H9 (cell line): ENCODE results near the gene C3orf70. TPM values are rescaled to one million over a fixed set of nuclear protein-coding genes. Genes with fewer than 3 reads are reported as not detected.
"Not testable (repeated sequence)": the region's sequence is repeated elsewhere in the genome, so short reads cannot be mapped to it uniquely, and the experiment has no call there.

Source experiments
- DNase-seq: peaks from one replicate; pipeline ENCODE4 v3.0.0-alpha.2; 2017
- H2AFZ ChIP-seq: one replicate; pipeline ENCODE4 v1.6.1; 2013; ENCODE audit warnings: mild to moderate bottlenecking, low read length, control low read depth, moderate library complexity
- H2AK5ac ChIP-seq: 2 replicates; pipeline ENCODE4 v1.6.1; 2013; ENCODE audit warnings: low read length, control low read depth, mixed read lengths; ENCODE audit not compliant: insufficient read length
- H2BK120ac ChIP-seq: one replicate; pipeline ENCODE4 v1.6.1; 2013; ENCODE audit warnings: low read depth, mild to moderate bottlenecking, low read length, control low read depth, inconsistent platforms; ENCODE audit not compliant: poor library complexity, severe bottlenecking
- H2BK12ac ChIP-seq: 2 replicates; pipeline ENCODE4 v1.6.1; 2013; ENCODE audit warnings: low read length, control low read depth, mixed read lengths, low read depth; ENCODE audit not compliant: insufficient read length
- H2BK15ac ChIP-seq: 2 replicates; pipeline ENCODE4 v1.6.1; 2013; ENCODE audit warnings: low read depth, low read length, control low read depth
- H2BK20ac ChIP-seq: one replicate; pipeline ENCODE4 v1.6.1; 2013; ENCODE audit warnings: low read depth, mild to moderate bottlenecking, low read length, control low read depth, inconsistent platforms; ENCODE audit not compliant: poor library complexity, severe bottlenecking
- H2BK5ac ChIP-seq: 2 replicates; pipeline ENCODE4 v1.6.1; 2013; ENCODE audit warnings: low read length, control low read depth, mixed read lengths; ENCODE audit not compliant: insufficient read length
- H3K14ac ChIP-seq: 2 replicates; pipeline ENCODE4 v1.6.1; 2013; ENCODE audit warnings: low read length, control low read depth; ENCODE audit not compliant: insufficient read depth
- H3K18ac ChIP-seq: 2 replicates; pipeline ENCODE4 v1.6.1; 2013; ENCODE audit warnings: low read depth, mild to moderate bottlenecking, mixed read lengths, low read length, control low read depth; ENCODE audit not compliant: insufficient read length
- H3K23ac ChIP-seq: 2 replicates; pipeline ENCODE4 v1.6.1; 2013; ENCODE audit warnings: low read length, control low read depth, mixed read lengths, low read depth; ENCODE audit not compliant: insufficient read length
- H3K23me2 ChIP-seq: 2 replicates; pipeline ENCODE4 v1.6.1; 2013; ENCODE audit warnings: low read depth, mild to moderate bottlenecking, mixed read lengths, low read length, control low read depth; ENCODE audit not compliant: insufficient read length, poor library complexity, severe bottlenecking
- H3K27ac ChIP-seq: 2 replicates; pipeline ENCODE4 v1.5.1; 2013; ENCODE audit warnings: low read length, control low read depth, mixed read lengths, low read depth; ENCODE audit not compliant: insufficient read length
- H3K27me3 ChIP-seq: 2 replicates; pipeline ENCODE4 v1.6.1; 2013; ENCODE audit warnings: low read length, control low read depth, inconsistent platforms; ENCODE audit not compliant: insufficient read depth
- H3K4ac ChIP-seq: 2 replicates; pipeline ENCODE4 v1.6.1; 2013; ENCODE audit warnings: low read depth, mild to moderate bottlenecking, control low read depth, inconsistent platforms, low read length, moderate library complexity
- H3K4me1 ChIP-seq: 2 replicates; pipeline ENCODE4 v1.6.1; 2013; ENCODE audit warnings: low read length, control low read depth, inconsistent platforms; ENCODE audit not compliant: insufficient read depth
- H3K4me2 ChIP-seq: 2 replicates; pipeline ENCODE4 v1.6.1; 2013; ENCODE audit warnings: low read length, control low read depth, mixed read lengths; ENCODE audit not compliant: insufficient read length, insufficient read depth
- H3K56ac ChIP-seq: 2 replicates; pipeline ENCODE4 v1.6.1; 2013; ENCODE audit warnings: low read depth, mild to moderate bottlenecking, mixed read lengths, low read length, control low read depth; ENCODE audit not compliant: insufficient read length
- H3K79me1 ChIP-seq: 2 replicates; pipeline ENCODE4 v1.6.1; 2013; ENCODE audit warnings: low read depth, mild to moderate bottlenecking, moderate library complexity, low read length, control low read depth, inconsistent platforms; ENCODE audit not compliant: insufficient read depth, poor library complexity, severe bottlenecking
- H3K79me2 ChIP-seq: 2 replicates; pipeline ENCODE4 v1.6.1; 2013; ENCODE audit warnings: low read length, control low read depth, inconsistent platforms; ENCODE audit not compliant: insufficient read depth
- H3K9ac ChIP-seq: 2 replicates; pipeline ENCODE4 v1.6.1; 2013; ENCODE audit warnings: low read length, control low read depth, mixed read lengths; ENCODE audit not compliant: insufficient read length; ENCODE audit errors: extremely low read depth
- H3K9me3 ChIP-seq: one replicate; pipeline ENCODE4 v1.6.1; 2013; ENCODE audit warnings: low read depth, low read length, inconsistent platforms; ENCODE audit not compliant: control insufficient read depth
- H3T11ph ChIP-seq: one replicate; pipeline ENCODE4 v1.6.1; 2013; ENCODE audit warnings: mild to moderate bottlenecking, low read length, control low read depth, inconsistent platforms
- H4K20me1 ChIP-seq: one replicate; pipeline ENCODE4 v1.6.1; 2013; ENCODE audit not compliant: control insufficient read depth, insufficient read length, insufficient read depth
- H4K5ac ChIP-seq: 2 replicates; pipeline ENCODE4 v1.6.1; 2013; ENCODE audit warnings: low read depth, mild to moderate bottlenecking, mixed read lengths, low read length, control low read depth; ENCODE audit not compliant: insufficient read length
- H4K8ac ChIP-seq: replicated peaks from 2 replicates; pipeline ENCODE4 v1.6.1; 2013; ENCODE audit warnings: low read length, control low read depth, mixed read lengths, low read depth; ENCODE audit not compliant: insufficient read length
- H4K91ac ChIP-seq: 2 replicates; pipeline ENCODE4 v1.6.1; 2013; ENCODE audit warnings: low read depth, mild to moderate bottlenecking, moderate library complexity, mixed read lengths, low read length, control low read depth; ENCODE audit not compliant: insufficient read length
- H3K27ac Mint-ChIP-seq, 3 experiments: 2 replicates in 2 of 3; 3 replicates in 1 of 3; pipeline ENCODE4 v1.8.0; 2020 to 2021; ENCODE audit warnings: mixed read lengths in 3 of 3, mild to moderate bottlenecking in 1 of 3, moderate library complexity in 1 of 3
- H3K27me3 Mint-ChIP-seq: 2 replicates; pipeline ENCODE4 v1.8.0; 2021; ENCODE audit warnings: low read depth, mild to moderate bottlenecking, moderate library complexity, mixed read lengths
- H3K36me3 Mint-ChIP-seq, 3 experiments: 2 replicates in 2 of 3; 3 replicates in 1 of 3; pipeline ENCODE4 v1.8.0; 2020 to 2021; ENCODE audit warnings: low read depth in 3 of 3, mixed read lengths in 3 of 3; ENCODE audit not compliant: insufficient read depth in 1 of 3
- H3K4me1 Mint-ChIP-seq, 2 experiments: 2 replicates each; pipeline ENCODE4 v1.8.0; 2020; ENCODE audit warnings: mixed read lengths in 2 of 2
- H3K4me3 Mint-ChIP-seq, 2 experiments: 2 replicates in 1 of 2; 3 replicates in 1 of 2; pipeline ENCODE4 v1.8.0; 2020 to 2021; ENCODE audit warnings: mild to moderate bottlenecking in 2 of 2, mixed read lengths in 2 of 2, moderate library complexity in 1 of 2
- H3K9me3 Mint-ChIP-seq, 2 experiments: 2 replicates in 1 of 2; 3 replicates in 1 of 2; pipeline ENCODE4 v1.8.0; 2020; ENCODE audit warnings: mild to moderate bottlenecking in 2 of 2, mixed read lengths in 2 of 2, moderate library complexity in 1 of 2
- CTCF ChIP-seq: fragments of 200-600 bp; sonication (generic); conservative IDR thresholded peaks from 3 replicates; pipeline ENCODE4 v1.8.0; 2021; ENCODE audit warnings: antibody characterized with exemption, mild to moderate bottlenecking
- WGBS: extraction: QIAGEN DNeasy Blood & Tissue Kit; methylation state at CpG from one replicate; pipeline ENCODE4 v1.1.7; 2013; ENCODE audit warnings: missing lambda C conversion rate, low lambda C conversion rate, mixed read lengths; ENCODE audit not compliant: insufficient read length; ENCODE audit errors: extremely low coverage; 5-methylcytosine and 5-hydroxymethylcytosine counted together
- total RNA-seq: library from RNA; stranded (reverse); gene quantifications from 2 replicates; pipeline ENCODE4 v1.2.1, GENCODE V29; 2021

The C3orf70 gene
- total RNA-seq, 1 experiment from 2014 or later = 0.52 TPM

GRCh38 chr3:185112186-185112585, 40.7 kb downstream of the C3orf70 start:
- Mint-ChIP-seq H3K27me3 (no peaks in the 10 kb centered on the region; the same call in 1 of the 2 replicates), H3K27ac (no peak overlapping the region), H3K4me3 (no peak overlapping the region), H3K4me1 (no peaks in the 10 kb centered on the region), H3K9me3 (peaks cover 27 to 30% of the 10 kb centered on the region in 2 experiments), H3K36me3 (peaks cover 6 to 28% (median 8%) of the 10 kb centered on the region in 3 experiments; a peak in 6 of 7 replicates)
- H3K27ac ChIP-seq = no peak overlapping the region
- no peak overlapping the region for H2BK12ac ChIP-seq
- H2BK120ac ChIP-seq = no peak overlapping the region
- H3K4ac ChIP-seq = no peak overlapping the region
- H2AK5ac ChIP-seq = no peak overlapping the region
- no peaks in the 10 kb centered on the region for H3K23me2 ChIP-seq
- H3T11ph ChIP-seq = no peak overlapping the region
- no peak overlapping the region for H3K18ac ChIP-seq
- H2BK20ac ChIP-seq = no peak overlapping the region
- no peak overlapping the region for H4K8ac ChIP-seq
- no peak for TF ChIP-seq CTCF
- H3K23ac ChIP-seq = no peak overlapping the region
- no peak overlapping the region for H3K14ac ChIP-seq
- no peaks in the 10 kb centered on the region for H3K9me3 ChIP-seq
- no peak for DNase-seq
- no peak overlapping the region for H3K9ac ChIP-seq
- no peaks in the 10 kb centered on the region for H3K79me1 ChIP-seq
- H3K4me2 ChIP-seq = no peak overlapping the region
- H4K91ac ChIP-seq = no peak overlapping the region
- no peaks in the 10 kb centered on the region for H3K4me1 ChIP-seq
- no peak overlapping the region for H3K56ac ChIP-seq
- H4K5ac ChIP-seq = no peak overlapping the region
- H3K79me2 ChIP-seq = no peaks in the 10 kb centered on the region
- no peak overlapping the region for H2AFZ ChIP-seq
- H3K27me3 ChIP-seq = no peaks in the 10 kb centered on the region
- H2BK15ac ChIP-seq = no peak overlapping the region
- 100% methylated on average over 1 of the region's 5 CpGs for WGBS
- H2BK5ac ChIP-seq = no peak overlapping the region
- H4K20me1 ChIP-seq = no peaks in the 10 kb centered on the region

GRCh38 chr3:185109012-185109411, 43.8 kb downstream of the C3orf70 start:
- not testable (repeated sequence) for H3T11ph ChIP-seq, H3K9ac ChIP-seq, H4K91ac ChIP-seq, H3K23me2 ChIP-seq, H2BK5ac ChIP-seq, H3K27ac ChIP-seq, H3K56ac ChIP-seq, H3K18ac ChIP-seq, H3K4me1 ChIP-seq, H3K9me3 ChIP-seq, H3K4me1 Mint-ChIP-seq, H2BK12ac ChIP-seq, H3K27me3 Mint-ChIP-seq, H4K5ac ChIP-seq, H2BK20ac ChIP-seq, H3K27ac Mint-ChIP-seq, H4K20me1 ChIP-seq, H3K4me2 ChIP-seq, H3K23ac ChIP-seq, H2AK5ac ChIP-seq, H3K79me2 ChIP-seq, DNase-seq, H3K27me3 ChIP-seq, H3K4me3 Mint-ChIP-seq, H2BK120ac ChIP-seq, H3K79me1 ChIP-seq, H3K4ac ChIP-seq, H3K14ac ChIP-seq, H4K8ac ChIP-seq, H2BK15ac ChIP-seq, H2AFZ ChIP-seq
- peaks cover 47 to 51% of the 10 kb centered on the region in 2 experiments for H3K9me3 Mint-ChIP-seq
- peaks cover 19 to 48% (median 22%) of the 10 kb centered on the region in 3 experiments for H3K36me3 Mint-ChIP-seq
- WGBS = no CpG with 5 or more reads among the region's 2 CpGs
